HG02884 (cell line): ENCODE results near the gene TBX3.
"Not testable (repeated sequence)": the region's sequence is repeated elsewhere in the genome, so short reads cannot be mapped to it uniquely, and the experiment has no call there.

ENCODE experiments used
- ATAC-seq: cut with Tn5 transposase; IDR thresholded peaks from one replicate; pipeline ENCODE4 v1.9.1; 2021; ENCODE audit warnings: mild to moderate bottlenecking, moderate library complexity; ENCODE audit not compliant: unreplicated experiment

Gene TBX3

DNA sequence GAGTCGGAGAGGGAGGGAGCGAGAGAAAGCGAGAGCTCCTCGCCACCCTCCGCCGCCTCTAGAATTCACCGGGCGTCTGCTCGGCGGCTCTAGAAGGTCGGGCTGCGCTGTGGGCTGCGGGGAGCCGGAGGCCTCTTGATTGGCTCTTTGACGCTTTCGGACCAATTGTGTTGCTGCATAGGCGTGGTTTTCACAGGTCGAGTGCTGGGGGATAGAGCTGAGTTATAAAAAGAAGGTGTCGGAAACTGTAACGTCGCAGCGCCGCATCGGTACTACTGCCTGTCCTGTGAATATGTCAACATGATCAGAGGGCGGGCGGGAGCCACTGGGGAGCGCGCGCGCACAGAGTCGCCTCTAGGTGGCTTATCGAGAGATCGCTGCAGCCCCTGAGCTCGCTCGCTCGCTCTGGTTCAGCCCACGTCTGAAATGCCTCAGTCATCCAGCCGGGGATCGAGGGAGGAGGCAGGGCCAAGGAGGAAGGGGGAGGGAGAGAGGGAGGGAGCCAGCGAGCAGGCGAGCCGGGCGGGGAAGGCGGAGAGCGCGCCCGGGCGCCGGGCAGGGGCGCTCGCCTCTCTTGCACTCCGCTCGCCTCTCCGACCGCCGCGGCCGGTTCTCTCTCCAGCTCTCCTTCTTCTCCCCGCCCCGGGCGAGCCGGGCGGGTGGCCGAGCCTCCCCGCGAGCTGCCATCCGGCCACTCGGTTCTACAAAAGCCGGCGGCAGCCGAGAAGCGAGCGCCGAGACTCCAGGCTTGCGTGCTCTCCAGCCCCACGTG, at the start of gene TBX3:
TSS of gene TBX3 (minus strand) at position 78 of the 772 bp plus-strand sequence. CDS start 975 bp downstream, outside the sequence.
- ATAC-seq: no peak

- no peak for ATAC-seq
These were observed 48.6 kb upstream of the TBX3 start for GRCh38 chr12:114732426-114733030.

GRCh38 chr12:114729731-114730130, 45.8 kb upstream of the TBX3 start:
- ATAC-seq: no peak

DNA sequence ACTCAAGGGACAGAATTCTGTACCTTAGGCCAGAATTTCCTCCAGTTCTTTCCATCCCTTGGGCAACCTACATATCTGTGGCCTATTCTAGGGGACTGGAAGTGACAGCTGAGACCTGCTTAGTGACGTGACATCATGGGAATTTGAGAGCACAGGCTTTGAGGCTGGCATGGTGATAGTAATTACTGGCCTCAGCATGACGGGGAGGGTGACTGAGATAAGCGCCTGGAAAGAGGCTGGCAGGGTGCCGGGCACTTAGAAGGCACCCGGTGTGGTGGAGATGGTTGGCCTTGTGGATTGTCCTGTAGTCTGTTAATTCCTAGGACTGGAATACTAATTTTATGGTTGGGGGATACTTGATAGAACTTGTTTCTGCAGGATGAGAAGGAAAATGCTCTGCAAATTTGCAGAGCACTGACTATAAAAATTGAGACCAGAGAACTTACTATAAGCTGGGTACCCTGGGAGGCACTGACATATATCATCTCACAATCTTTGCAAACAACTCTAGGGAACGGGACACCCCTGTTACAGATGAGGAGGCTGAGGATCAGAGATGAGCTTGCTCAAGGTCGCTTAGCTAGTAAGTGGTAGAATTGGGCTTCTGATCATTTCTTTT, 42.2 kb upstream of the TBX3 start:
- ATAC-seq: no peak

DNA sequence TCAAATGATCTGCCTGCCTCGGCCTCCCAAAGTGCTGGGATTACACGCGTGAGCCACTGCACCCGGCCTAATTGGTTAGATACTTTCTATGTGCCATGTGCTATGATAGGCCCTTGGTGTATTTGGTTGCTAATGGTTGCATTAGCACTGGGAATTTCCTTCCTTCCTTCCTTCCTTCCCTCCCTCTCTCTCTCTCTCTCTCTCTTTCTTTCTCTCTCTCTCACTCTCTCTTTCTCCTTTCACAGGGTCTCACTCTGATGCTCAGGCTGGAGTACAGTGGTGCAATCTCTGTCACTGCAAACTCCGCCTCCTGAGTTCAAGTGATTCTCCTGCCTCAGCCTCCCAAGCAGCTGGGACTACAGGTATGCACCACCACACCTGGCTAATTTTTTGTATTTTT, 38.2 kb upstream of the TBX3 start:
- not testable (repeated sequence) for ATAC-seq

- ATAC-seq: no peak
These were observed 37.3 kb upstream of the TBX3 start for GRCh38 chr12:114721266-114721665.

- no peak for ATAC-seq
These were observed 29.7 kb upstream of the TBX3 start for GRCh38 chr12:114713466-114714215.

DNA sequence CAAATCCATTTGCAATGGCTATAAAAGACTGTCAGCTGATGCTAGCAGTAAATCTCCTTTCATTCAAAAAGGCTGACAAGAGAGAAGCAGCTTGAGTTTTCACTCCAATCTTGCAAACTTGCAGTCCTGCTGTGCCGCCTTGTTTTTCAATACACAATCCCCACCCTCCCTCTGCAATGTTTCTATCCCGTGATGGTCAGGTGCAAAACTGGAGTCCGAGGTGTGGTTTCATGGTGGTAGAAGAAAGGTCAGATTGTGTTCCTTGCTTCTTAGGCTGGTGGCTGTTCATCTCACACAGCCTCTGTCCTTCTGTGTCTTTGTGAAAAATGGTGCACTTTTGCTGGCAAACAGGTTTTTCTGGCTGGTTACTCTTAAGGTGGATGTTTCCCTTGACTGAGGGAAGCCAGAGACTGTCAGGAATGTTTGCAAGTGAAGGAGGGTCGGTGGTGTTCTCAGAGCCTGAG, 27.7 kb upstream of the TBX3 start:
- ATAC-seq: no peak

DNA sequence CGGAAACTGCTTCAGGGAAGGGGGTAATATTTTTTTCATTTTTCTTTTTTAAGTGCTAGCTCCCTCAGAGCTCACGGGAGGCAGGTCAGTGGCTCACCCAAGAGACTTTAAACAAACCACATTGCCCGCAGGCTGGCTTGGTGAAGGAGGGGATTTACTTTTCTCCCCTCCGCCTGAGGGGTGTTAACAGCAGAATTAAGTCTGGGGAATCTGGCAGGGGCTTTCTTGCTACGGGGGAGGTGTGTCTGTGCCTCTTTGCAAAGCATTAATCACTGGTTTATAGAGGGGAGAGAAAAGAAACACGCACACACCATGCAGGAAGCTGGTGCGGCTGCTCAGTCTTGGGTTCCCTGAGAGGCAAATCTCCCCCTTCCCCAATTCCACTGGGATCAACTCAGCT, 26.2 kb upstream of the TBX3 start:
- no peak for ATAC-seq

GRCh38 chr12:114709112-114709511, 25.1 kb upstream of the TBX3 start:
- ATAC-seq: no peak

- not testable (repeated sequence) for ATAC-seq
These were observed 24.6 kb upstream of the TBX3 start for GRCh38 chr12:114708598-114708997.

GRCh38 chr12:114704096-114704495, 20.1 kb upstream of the TBX3 start:
- no peak for ATAC-seq

DNA sequence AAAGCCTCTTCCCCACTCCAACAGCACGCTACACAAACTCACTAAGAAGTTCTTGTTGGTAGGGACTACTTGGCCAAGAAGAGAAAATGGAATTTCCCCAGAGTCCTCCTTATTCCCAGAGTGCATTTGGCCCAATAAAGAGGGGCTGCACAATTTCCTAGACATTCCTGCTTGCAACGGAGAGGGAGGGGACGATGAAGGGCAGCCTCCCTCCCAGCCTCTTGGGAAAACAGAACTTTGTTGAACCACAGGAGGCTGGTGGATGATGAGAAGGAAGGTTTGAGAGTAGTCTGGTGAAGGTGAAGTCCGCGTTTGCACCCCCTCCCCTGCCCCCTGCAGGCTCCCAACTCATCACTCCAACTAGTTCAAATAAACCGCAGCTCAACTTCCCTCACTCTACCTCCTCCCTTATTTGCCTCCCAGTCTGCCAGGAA, 19.1 kb upstream of the TBX3 start:
- ATAC-seq: no peak

GRCh38 chr12:114702462-114702861, 18.5 kb upstream of the TBX3 start:
- no peak for ATAC-seq

- no peak for ATAC-seq
These were observed 17.6 kb upstream of the TBX3 start for GRCh38 chr12:114701553-114701952.

GRCh38 chr12:114701104-114701414, 17.1 kb upstream of the TBX3 start:
- ATAC-seq: no peak

GRCh38 chr12:114700392-114701103, 16.6 kb upstream of the TBX3 start:
- ATAC-seq: no peak

GRCh38 chr12:114698566-114699163, 14.7 kb upstream of the TBX3 start:
- ATAC-seq: no peak

- no peak for ATAC-seq
These were observed 14.0 kb upstream of the TBX3 start for GRCh38 chr12:114697741-114698565.
